Naive B cell (primary cell): ENCODE results near the gene PATJ. TPM values are rescaled to one million over a fixed set of nuclear protein-coding genes. Genes with fewer than 3 reads are reported as not detected.
"Not testable (repeated sequence)": the region's sequence is repeated elsewhere in the genome, so short reads cannot be mapped to it uniquely, and the experiment has no call there.

Experiments
- ATAC-seq, 2 donors: fragments of 150-1000 bp; cut with Tn5 transposase; 2 replicates each; pipeline ENCODE4 v1.10.0; 2021; ENCODE audit warnings: low read depth in 2 of 2, mild to moderate bottlenecking in 2 of 2, moderate library complexity in 2 of 2
- DNase-seq: peaks from one replicate; pipeline ENCODE4 v3.0.0; 2022
- H3K27ac Mint-ChIP-seq, 6 donors: one replicate each; pipeline ENCODE4 v1.8.0; 2020 to 2022; ENCODE audit warnings: mild to moderate bottlenecking in 6 of 6, mixed read lengths in 6 of 6, moderate library complexity in 5 of 6, inconsistent platforms in 2 of 6
- H3K27me3 Mint-ChIP-seq, 3 donors: one replicate each; pipeline ENCODE4 v1.8.0; 2021 to 2022; ENCODE audit warnings: mixed read lengths in 3 of 3, mild to moderate bottlenecking in 1 of 3
- H3K36me3 Mint-ChIP-seq, 2 donors: one replicate each; pipeline ENCODE4 v1.8.0; 2020 to 2022; ENCODE audit warnings: mixed read lengths in 2 of 2, inconsistent platforms in 1 of 2, mild to moderate bottlenecking in 1 of 2
- H3K4me1 Mint-ChIP-seq, 3 donors: one replicate each; pipeline ENCODE4 v1.8.0; 2020 to 2022; ENCODE audit warnings: mixed read lengths in 3 of 3, inconsistent platforms in 1 of 3, mild to moderate bottlenecking in 1 of 3, moderate library complexity in 1 of 3
- H3K4me3 Mint-ChIP-seq, 8 donors: one replicate each; pipeline ENCODE4 v1.8.0; 2020 to 2022; ENCODE audit warnings: mild to moderate bottlenecking in 8 of 8, mixed read lengths in 8 of 8, moderate library complexity in 8 of 8, inconsistent platforms in 2 of 8
- H3K9me3 Mint-ChIP-seq, 7 donors: one replicate each; pipeline ENCODE4 v1.8.0; 2020 to 2022; ENCODE audit warnings: mixed read lengths in 7 of 7, mild to moderate bottlenecking in 5 of 7, inconsistent platforms in 2 of 7, moderate library complexity in 1 of 7
- polyA plus RNA-seq, 6 donors: library from polyadenylated mRNA; unstranded; fragments of 300-500 nt; fragmentation: Illumina TruSeq; gene quantifications; one replicate each; pipeline ENCODE4 v1.2.3, GENCODE V29; 2021; ENCODE audit warnings: low read depth in 6 of 6

PATJ gene
- polyA plus RNA-seq, 6 donors from 2014 or later: 5.5 to 18.9 (median 11.0) TPM

GRCh38 chr1:62176597-62177312 lies 434.5 kb downstream of the PATJ start:
- Mint-ChIP-seq H3K27ac (no peak overlapping the region), H3K9me3 (no peaks in the 10 kb centered on the region), H3K4me3 (no peak overlapping the region), H3K4me1 (no peaks in the 10 kb centered on the region), H3K27me3 (peaks cover 0 to 4% (median 0%) of the 10 kb centered on the region in 3 donors), H3K36me3 (no peaks in the 10 kb centered on the region)
- ATAC-seq (no peak), DNase-seq (no peak)

- Mint-ChIP-seq H3K4me1 (no peaks in the 10 kb centered on the region), H3K4me3 (no peak overlapping the region), H3K27me3 (peaks cover 0 to 8% (median 0%) of the 10 kb centered on the region in 3 donors), H3K9me3 (no peaks in the 10 kb centered on the region), H3K27ac (no peak overlapping the region), H3K36me3 (no peaks in the 10 kb centered on the region)
- no peak for DNase-seq
- no peak for ATAC-seq
Measured at GRCh38 chr1:62177621-62178020, 435.3 kb downstream of the PATJ start.

- Mint-ChIP-seq H3K27me3 (peaks cover 0 to 8% (median 0%) of the 10 kb centered on the region in 3 donors), H3K9me3 (no peaks in the 10 kb centered on the region), H3K4me1 (no peaks in the 10 kb centered on the region), H3K27ac (peak overlapping the region in 1 of 6 donors; percentile 44), H3K4me3 (no peak overlapping the region), H3K36me3 (no peaks in the 10 kb centered on the region)
- no peak for ATAC-seq
- DNase-seq: no peak
Measured at GRCh38 chr1:62178372-62178771, 436.1 kb downstream of the PATJ start.

- not testable (repeated sequence) for ATAC-seq, H3K4me3 Mint-ChIP-seq, H3K27ac Mint-ChIP-seq, H3K27me3 Mint-ChIP-seq, H3K4me1 Mint-ChIP-seq, DNase-seq, H3K36me3 Mint-ChIP-seq, H3K9me3 Mint-ChIP-seq
Measured at GRCh38 chr1:62180054-62180453, 437.8 kb downstream of the PATJ start.

- H3K4me1 Mint-ChIP-seq: no peaks in the 10 kb centered on the region
- ATAC-seq (no peak), DNase-seq (no peak)
- no peak overlapping the region for H3K27ac Mint-ChIP-seq
- peaks cover 0 to 8% (median 0%) of the 10 kb centered on the region in 3 donors for H3K27me3 Mint-ChIP-seq
- H3K36me3 Mint-ChIP-seq: no peaks in the 10 kb centered on the region
- H3K4me3 Mint-ChIP-seq: no peak overlapping the region
- H3K9me3 Mint-ChIP-seq: no peaks in the 10 kb centered on the region
Measured at GRCh38 chr1:62180639-62181038, 438.4 kb downstream of the PATJ start.

- Mint-ChIP-seq H3K9me3 (no peaks in the 10 kb centered on the region), H3K4me1 (no peaks in the 10 kb centered on the region), H3K36me3 (no peaks in the 10 kb centered on the region), H3K27me3 (peaks cover 0 to 8% (median 0%) of the 10 kb centered on the region in 3 donors), H3K27ac (no peak overlapping the region), H3K4me3 (no peak overlapping the region)
- no peak for DNase-seq
- no peak for ATAC-seq
Measured at GRCh38 chr1:62181532-62181931, 439.3 kb downstream of the PATJ start.

- H3K36me3 Mint-ChIP-seq, H3K4me3 Mint-ChIP-seq, H3K9me3 Mint-ChIP-seq, H3K4me1 Mint-ChIP-seq, DNase-seq, H3K27me3 Mint-ChIP-seq, ATAC-seq, H3K27ac Mint-ChIP-seq: not testable (repeated sequence)
Measured at GRCh38 chr1:62182157-62182556, 439.9 kb downstream of the PATJ start.

GRCh38 chr1:62183164-62184020 lies 441.1 kb downstream of the PATJ start:
- H3K4me3 Mint-ChIP-seq, H3K27ac Mint-ChIP-seq: not testable (repeated sequence)

GRCh38 chr1:62184336-62184735 lies 442.1 kb downstream of the PATJ start:
- Mint-ChIP-seq H3K36me3 (no peaks in the 10 kb centered on the region), H3K9me3 (peaks cover 0 to 4% (median 0%) of the 10 kb centered on the region in 7 donors), H3K27me3 (peaks cover 0 to 8% (median 0%) of the 10 kb centered on the region in 3 donors), H3K4me1 (no peaks in the 10 kb centered on the region), H3K4me3 (no peak overlapping the region), H3K27ac (no peak overlapping the region)
- ATAC-seq (no peak), DNase-seq (no peak)

More at GRCh38 chr1:62183164-62184020, 441.1 kb downstream of the PATJ start:
- not testable (repeated sequence) for ATAC-seq, H3K9me3 Mint-ChIP-seq, DNase-seq, H3K4me1 Mint-ChIP-seq, H3K27me3 Mint-ChIP-seq, H3K36me3 Mint-ChIP-seq

GRCh38 chr1:62185233-62185632 lies 443.0 kb downstream of the PATJ start:
- DNase-seq, H3K9me3 Mint-ChIP-seq, H3K4me1 Mint-ChIP-seq, ATAC-seq, H3K4me3 Mint-ChIP-seq, H3K27me3 Mint-ChIP-seq, H3K27ac Mint-ChIP-seq, H3K36me3 Mint-ChIP-seq: not testable (repeated sequence)

GRCh38 chr1:62185677-62186076 lies 443.4 kb downstream of the PATJ start:
- DNase-seq (no peak), ATAC-seq (no peak)
- peaks cover 0 to 4% (median 0%) of the 10 kb centered on the region in 7 donors for H3K9me3 Mint-ChIP-seq
- no peak overlapping the region for H3K4me3 Mint-ChIP-seq
- no peaks in the 10 kb centered on the region for H3K36me3 Mint-ChIP-seq
- H3K27me3 Mint-ChIP-seq: peaks cover 0 to 8% (median 0%) of the 10 kb centered on the region in 3 donors
- H3K4me1 Mint-ChIP-seq: no peaks in the 10 kb centered on the region
- no peak overlapping the region for H3K27ac Mint-ChIP-seq

GRCh38 chr1:62187548-62187947 lies 445.3 kb downstream of the PATJ start:
- Mint-ChIP-seq H3K27me3 (peaks cover under 1 to 6% (median 5%) of the 10 kb centered on the region in 3 donors), H3K9me3 (peaks cover 0 to 4% (median 0%) of the 10 kb centered on the region in 7 donors), H3K4me3 (no peak overlapping the region), H3K27ac (no peak overlapping the region), H3K4me1 (no peaks in the 10 kb centered on the region), H3K36me3 (no peaks in the 10 kb centered on the region)
- no peak for DNase-seq
- no peak for ATAC-seq

- Mint-ChIP-seq H3K4me1 (no peaks in the 10 kb centered on the region), H3K27ac (no peak overlapping the region), H3K4me3 (no peak overlapping the region), H3K9me3 (peaks cover 0 to 4% (median 0%) of the 10 kb centered on the region in 7 donors), H3K36me3 (no peaks in the 10 kb centered on the region), H3K27me3 (peaks cover 6 to 12% (median 10%) of the 10 kb centered on the region in 3 donors)
- no peak for ATAC-seq
- no peak for DNase-seq
Measured at GRCh38 chr1:62188111-62188510, 445.8 kb downstream of the PATJ start.
